Gastrocnemius medialis (tissue), 4 donors: Measurements from ENCODE around the gene YY1AP1. TPM values are rescaled to one million over a fixed set of nuclear protein-coding genes. Genes with fewer than 3 reads are reported as not detected.
"Not testable (repeated sequence)": the region's sequence is repeated elsewhere in the genome, so short reads cannot be mapped to it uniquely, and the experiment has no call there.

ENCODE experiments used
- ATAC-seq, 2 donors: fragments of 150-250 bp; one replicate each; pipeline ENCODE4 v1.9.1; 2016
- DNase-seq, 2 donors: peaks; one replicate each; pipeline ENCODE4 v3.0.0-alpha.2; 2019
- H3K27ac ChIP-seq, 4 donors: fragments of 200-600 bp; sonication (generic); 1 replicate in 1 of 4; 2 replicates in 3 of 4; pipeline ENCODE4 v1.5.1; 2016 to 2018; ENCODE audit warnings: mild to moderate bottlenecking in 2 of 4, moderate library complexity in 1 of 4
- H3K27me3 ChIP-seq, 3 donors: fragments of 200-600 bp; sonication (generic) in 2 of 3; 1 replicate in 1 of 3; 2 replicates in 2 of 3; pipeline versions ENCODE4 v1.5.1 to v1.6.0; 2016 to 2019; ENCODE audit warnings: mild to moderate bottlenecking in 1 of 3, moderate library complexity in 1 of 3
- H3K36me3 ChIP-seq, 2 donors: fragments of 200-600 bp; sonication (generic) in 1 of 2; one replicate each; pipeline ENCODE4 v1.5.1; 2017 to 2018
- H3K4me1 ChIP-seq, 2 donors: fragments of 200-600 bp; sonication (generic) in 1 of 2; one replicate each; pipeline ENCODE4 v1.5.1; 2016 to 2017; ENCODE audit warnings: mild to moderate bottlenecking in 2 of 2
- H3K4me3 ChIP-seq, 4 donors: fragments of 200-600 bp; sonication (generic) in 3 of 4; 1 replicate in 1 of 4; 2 replicates in 3 of 4; pipeline ENCODE4 v1.5.1; 2016 to 2019; ENCODE audit warnings: mild to moderate bottlenecking in 2 of 4
- H3K9me3 ChIP-seq, 3 donors: fragments of 200-600 bp; sonication (generic) in 2 of 3; 1 replicate in 1 of 3; 2 replicates in 2 of 3; pipeline ENCODE4 v1.5.1; 2016 to 2019
- CTCF ChIP-seq, 5 experiments: fragments of 450-650 bp in 3 of 5; fragments of 200-600 bp in 2 of 5; sonication (generic) in 2 of 5; IDR thresholded peaks in 4 of 5; conservative IDR thresholded peaks in 1 of 5; 1 replicate in 4 of 5; 2 replicates in 1 of 5; pipeline ENCODE4 v1.5.1; 2016 to 2019; ENCODE audit warnings: antibody characterized with exemption in 5 of 5, mild to moderate bottlenecking in 3 of 5, moderate library complexity in 3 of 5
- POLR2A ChIP-seq, 2 donors: fragments of 450-650 bp; IDR thresholded peaks; one replicate each; pipeline ENCODE4 v1.6.1; 2017; ENCODE audit warnings: antibody characterized with exemption in 2 of 2, mild to moderate bottlenecking in 2 of 2, moderate library complexity in 2 of 2
- in situ Hi-C, 4 donors: fragments of 200-750 bp; cut with MboI; loops; one replicate each; pipeline versions ENCODE4 v1.15.0 to v1.8.0; 2017; ENCODE audit warnings: low sequenced_read_pairs in 4 of 4
- intact Hi-C: fragments of 100-400 bp; cut with DNase I; formaldehyde crosslinking; loops from one replicate; pipeline ENCODE4 v1.15.1; 2023; ENCODE audit warnings: low total_unique reads
- total RNA-seq, 4 donors: library from RNA; depleted of rRNA; stranded (reverse); fragments of >200 nt; gene quantifications; one replicate each; pipeline versions ENCODE4 v1.1.0 to v1.2.3, GENCODE V29; 2016

Gene YY1AP1
- total RNA-seq: 100 to 1,000 TPM in 2 of 4 donors, 10 to 100 TPM in 2; 81.6 to 162 (median 120) TPM

DNA sequence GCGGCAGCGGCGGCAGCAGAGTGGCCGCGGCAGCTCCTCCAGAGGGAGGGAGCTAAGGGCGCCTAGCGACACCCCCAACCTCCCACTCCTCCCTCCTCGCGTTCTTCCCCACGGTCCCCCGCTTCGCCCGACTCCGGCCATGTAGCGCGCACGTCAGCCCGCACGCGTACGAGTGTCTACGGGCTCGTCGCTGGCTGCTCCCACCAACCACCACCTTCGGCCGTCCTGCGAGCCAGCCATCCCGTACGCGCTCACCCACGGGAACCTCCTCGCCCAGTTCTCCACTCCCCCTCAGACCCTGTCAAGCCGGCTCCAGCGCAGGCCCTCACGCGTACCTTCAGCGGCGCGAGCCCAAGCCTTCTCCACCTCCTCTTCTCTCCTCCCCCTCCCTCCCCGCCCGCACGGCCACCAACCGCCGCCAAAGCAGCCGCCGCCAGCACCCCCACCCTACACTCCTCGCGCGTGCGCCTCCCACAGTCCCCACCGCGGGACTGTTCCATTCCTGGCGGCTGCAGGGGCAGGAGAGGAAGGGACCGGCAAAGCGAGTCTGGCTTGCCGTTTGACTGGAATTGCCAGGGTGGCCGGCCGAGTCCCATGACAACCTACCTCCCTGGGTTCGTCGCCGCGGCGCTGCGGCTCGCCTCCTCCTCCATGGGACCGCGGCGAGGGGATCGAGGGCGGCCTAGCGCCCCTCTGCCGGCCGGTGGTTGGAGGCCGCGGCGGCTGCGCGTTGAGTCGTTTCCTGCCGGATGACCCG lies at the start of gene YY1AP1:
TSS of gene YY1AP1 (minus strand) at position 451 of the 757 bp plus-strand sequence. CDS start 8,338 bp downstream, outside the sequence.
- peak in 3 of 5 experiments; percentile 14 to 29 (median 29) for TF ChIP-seq CTCF (IDR thresholded peaks at IDR 0.05 in 4 of 5, conservative IDR thresholded peaks at IDR 0.05 in 1 of 5)
- TF ChIP-seq POLR2A (IDR thresholded peaks at IDR 0.05): peak; percentile 93 to 94
- peaks cover 45 to 46% of the 10 kb centered on the region in 2 donors for H3K4me1 ChIP-seq

GRCh38 chr1:155729031-155729898 lies 40.7 kb upstream of the YY1AP1 start:
- Histone ChIP-seq H3K27me3 (no peaks in the 10 kb centered on the region), H3K4me3 (no peak overlapping the region), H3K36me3 (peaks cover 0 to 82% of the 10 kb centered on the region in 2 donors), H3K9me3 (no peaks in the 10 kb centered on the region), H3K4me1 (no peaks in the 10 kb centered on the region), H3K27ac (no peak overlapping the region)
- peak in 1 of 2 donors; percentile 44 for ATAC-seq
- no peak for TF ChIP-seq POLR2A (IDR thresholded peaks at IDR 0.05)
- peak in 3 of 5 experiments; percentile 33 to 44 (median 33) for TF ChIP-seq CTCF (IDR thresholded peaks at IDR 0.05 in 4 of 5, conservative IDR thresholded peaks at IDR 0.05 in 1 of 5)
- intact Hi-C loops: no loop called here
- in situ Hi-C loops: no loop called here
- DNase-seq: no peak

More for the DNA sequence above, at the start of gene YY1AP1:
- DNase-seq: peak; percentile 89 to 91
- H3K27me3 ChIP-seq: no peaks in the 10 kb centered on the region
- peak within 1 kb of the TSS; percentile 94 to 99 (median 96) for H3K27ac ChIP-seq
- peaks cover 0 to 18% of the 10 kb centered on the region in 2 donors for H3K36me3 ChIP-seq
- intact Hi-C loops: loop anchor here (2.0 to 10.0 kb wide), 2 partner anchors 126 to 246 kb away; partner anchors contain the start of genes ASH1L and KHDC4
- peak; percentile 90 to 91 for ATAC-seq
- peak within 1 kb of the TSS; percentile 78 to 99 (median 96) for H3K4me3 ChIP-seq
- in situ Hi-C loops: no loop called here
- H3K9me3 ChIP-seq: no peaks in the 10 kb centered on the region

DNA sequence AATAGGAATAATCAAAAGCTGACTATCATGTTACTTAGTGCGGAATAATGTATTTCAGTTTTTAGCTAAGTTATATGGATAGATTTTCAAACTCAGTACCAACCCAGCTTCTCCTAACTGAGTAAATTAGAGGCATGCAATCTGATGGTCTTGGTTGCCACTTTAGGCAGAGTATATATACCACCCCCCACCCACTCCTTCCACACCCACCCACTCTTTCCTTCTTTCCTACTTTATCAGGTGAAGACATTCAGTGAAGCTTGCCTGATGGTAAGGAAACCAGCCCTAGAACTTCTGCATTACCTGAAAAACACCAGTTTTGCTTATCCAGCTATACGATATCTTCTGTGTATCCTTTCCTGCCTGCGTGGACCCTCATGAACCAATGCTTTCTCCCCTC lies 36.6 kb upstream of the YY1AP1 start:
- intact Hi-C loops: no loop called here
- Histone ChIP-seq H3K27ac (no peak overlapping the region), H3K4me1 (no peaks in the 10 kb centered on the region), H3K4me3 (no peak overlapping the region), H3K27me3 (no peaks in the 10 kb centered on the region), H3K36me3 (peaks cover 0 to 64% of the 10 kb centered on the region in 2 donors), H3K9me3 (no peaks in the 10 kb centered on the region)
- DNase-seq: no peak
- in situ Hi-C loops: no loop called here
- no peak for ATAC-seq
- TF ChIP-seq POLR2A (IDR thresholded peaks at IDR 0.05) (no peak), CTCF (IDR thresholded peaks at IDR 0.05 in 4 of 5, conservative IDR thresholded peaks at IDR 0.05 in 1 of 5) (no peak)

GRCh38 chr1:155719703-155720102 lies 31.1 kb upstream of the YY1AP1 start:
- H3K27ac ChIP-seq: no peak overlapping the region
- intact Hi-C loops: no loop called here
- H3K36me3 ChIP-seq: peaks cover 0 to 38% of the 10 kb centered on the region in 2 donors
- H3K27me3 ChIP-seq: no peaks in the 10 kb centered on the region
- TF ChIP-seq POLR2A (IDR thresholded peaks at IDR 0.05) (no peak), CTCF (IDR thresholded peaks at IDR 0.05 in 4 of 5, conservative IDR thresholded peaks at IDR 0.05 in 1 of 5) (no peak)
- DNase-seq (no peak), ATAC-seq (no peak)
- H3K4me3 ChIP-seq: no peak overlapping the region
- H3K4me1 ChIP-seq: no peaks in the 10 kb centered on the region
- no peaks in the 10 kb centered on the region for H3K9me3 ChIP-seq
- in situ Hi-C loops: no loop called here

DNA sequence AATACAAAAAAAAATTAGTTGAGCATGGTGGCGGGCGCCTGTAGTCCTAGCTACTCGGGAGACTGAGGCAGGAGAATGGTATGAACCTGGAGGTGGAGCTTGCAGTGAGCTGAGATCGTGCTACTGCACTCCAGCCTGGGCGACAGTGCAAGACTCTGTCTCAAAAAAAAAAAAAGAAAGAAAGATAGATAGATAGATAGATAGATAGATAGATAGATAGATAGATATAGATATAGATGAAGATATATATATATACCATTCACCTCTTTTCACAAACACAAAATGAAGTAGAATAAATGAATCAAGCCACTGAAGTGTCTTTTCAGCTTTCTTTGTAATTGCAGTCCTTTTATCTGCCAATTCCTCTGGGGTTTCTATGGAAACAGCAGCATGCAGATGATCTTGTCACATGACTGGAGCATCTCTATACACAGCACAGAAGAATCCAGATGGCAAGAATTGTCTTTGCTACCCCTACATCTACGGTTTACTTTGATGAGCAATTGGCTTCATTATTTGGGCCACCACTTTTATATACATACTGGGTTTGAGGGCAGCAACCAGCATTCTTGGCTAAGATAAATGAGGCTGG lies 30.0 kb upstream of the YY1AP1 start:
- H3K4me3 ChIP-seq, ATAC-seq, H3K27ac ChIP-seq, H3K4me1 ChIP-seq, in situ Hi-C loops, DNase-seq, intact Hi-C loops, H3K27me3 ChIP-seq, H3K9me3 ChIP-seq: not testable (repeated sequence)
- H3K36me3 ChIP-seq: peaks cover 0 to 38% of the 10 kb centered on the region in 2 donors
